Tibial nerve (tissue), 4 donors: Measurements from ENCODE around the gene EFHD2. TPM values are rescaled to one million over a fixed set of nuclear protein-coding genes. Genes with fewer than 3 reads are reported as not detected.

Source experiments
- DNase-seq, 2 donors: peaks; one replicate each; pipeline ENCODE4 v3.0.0-alpha.2; 2019; ENCODE audit warnings: low spot score in 2 of 2
- H3K27ac ChIP-seq, 4 donors: fragments of 200-600 bp; sonication (generic) in 3 of 4; one replicate each; pipeline ENCODE4 v1.5.1; 2017 to 2019; ENCODE audit warnings: mild to moderate bottlenecking in 1 of 4
- H3K27me3 ChIP-seq, 2 donors: fragments of 200-600 bp; sonication (generic) in 1 of 2; one replicate each; pipeline versions ENCODE4 v1.5.1 to v1.6.0; 2017 to 2019
- H3K36me3 ChIP-seq, 3 donors: fragments of 200-600 bp; sonication (generic); one replicate each; pipeline ENCODE4 v1.5.1; 2018 to 2019
- H3K4me1 ChIP-seq, 4 donors: fragments of 200-600 bp; sonication (generic) in 3 of 4; one replicate each; pipeline ENCODE4 v1.5.1; 2017 to 2019
- H3K4me3 ChIP-seq, 4 donors: fragments of 200-600 bp; sonication (generic) in 3 of 4; one replicate each; pipeline ENCODE4 v1.5.1; 2017 to 2019; ENCODE audit warnings: mild to moderate bottlenecking in 1 of 4, moderate library complexity in 1 of 4
- H3K9me3 ChIP-seq, 4 donors: fragments of 200-600 bp; sonication (generic) in 3 of 4; one replicate each; pipeline ENCODE4 v1.5.1; 2017 to 2019
- CTCF ChIP-seq, 5 experiments: fragments of 200-600 bp in 3 of 5; fragments of 450-650 bp in 2 of 5; sonication (generic) in 3 of 5; IDR thresholded peaks; one replicate each; pipeline ENCODE4 v1.5.1; 2016 to 2019; ENCODE audit warnings: antibody characterized with exemption in 5 of 5, mild to moderate bottlenecking in 3 of 5, moderate library complexity in 2 of 5
- EP300 ChIP-seq, 2 donors: sonication (generic); formaldehyde crosslinking; IDR thresholded peaks; one replicate each; pipeline ENCODE4 v1.6.1; 2017; ENCODE audit warnings: antibody characterized with exemption in 2 of 2, mild to moderate bottlenecking in 1 of 2
- POLR2A ChIP-seq, 2 donors: fragments of 450-650 bp; IDR thresholded peaks; one replicate each; pipeline ENCODE4 v1.6.1; 2017; ENCODE audit warnings: antibody characterized with exemption in 2 of 2, mild to moderate bottlenecking in 2 of 2, moderate library complexity in 2 of 2
- WGBS, 2 donors: methylation state at CpG; one replicate each; pipeline ENCODE4 v1.1.5; 2018; 5-methylcytosine and 5-hydroxymethylcytosine counted together
- total RNA-seq, 4 donors: library from RNA; depleted of rRNA; stranded (reverse); fragments of >200 nt; gene quantifications; one replicate each; pipeline ENCODE4 v1.1.0, GENCODE V29; 2016

The EFHD2 gene
- total RNA-seq, result 10 to 100 TPM; 17.0 to 61.5 (median 29.6) TPM

GRCh38 chr1:15409388-15410222 is at the start of gene EFHD2:
EFHD2 (plus strand) TSS chr1:15409888; CDS start chr1:15409972, 84 bp downstream.
- TF ChIP-seq POLR2A (IDR thresholded peaks at IDR 0.05) (peak; percentile 36 to 85), EP300 (IDR thresholded peaks at IDR 0.05) (peak in 1 of 2 donors; percentile 43), CTCF (IDR thresholded peaks at IDR 0.05) (peak in 2 of 5 experiments; percentile 18 to 28)
- peak within 1 kb of the TSS; percentile 10 to 92 (median 80) for H3K27ac ChIP-seq
- H3K4me1 ChIP-seq, result peaks cover 0 to 66% (median 20%) of the 10 kb centered on the region in 4 donors
- H3K36me3 ChIP-seq, result no peaks in the 10 kb centered on the region
- DNase-seq, result peak; percentile 74 to 75
- 1 to 3% methylated on average over 17 to 21 of the region's 99 CpGs for WGBS, 2 donors
- no peaks in the 10 kb centered on the region for H3K27me3 ChIP-seq
- peak within 1 kb of the TSS; percentile 66 to 98 (median 79) for H3K4me3 ChIP-seq
- H3K9me3 ChIP-seq, result no peaks in the 10 kb centered on the region

GRCh38 chr1:15360700-15361099 is 49.0 kb upstream of the EFHD2 start:
- DNase-seq, result no peak
- no peak overlapping the region for H3K27ac ChIP-seq
- TF ChIP-seq EP300 (IDR thresholded peaks at IDR 0.05) (no peak), CTCF (IDR thresholded peaks at IDR 0.05) (no peak), POLR2A (IDR thresholded peaks at IDR 0.05) (no peak)
- no peaks in the 10 kb centered on the region for H3K4me1 ChIP-seq
- no peak overlapping the region for H3K4me3 ChIP-seq
- H3K36me3 ChIP-seq, result no peaks in the 10 kb centered on the region
- H3K9me3 ChIP-seq, result no peaks in the 10 kb centered on the region
- no peaks in the 10 kb centered on the region for H3K27me3 ChIP-seq
- WGBS, 2 donors, result 67 to 68% methylated on average over 14 of the region's 14 CpGs

- Histone ChIP-seq H3K27ac (no peak overlapping the region), H3K36me3 (no peaks in the 10 kb centered on the region), H3K9me3 (no peaks in the 10 kb centered on the region), H3K4me1 (no peaks in the 10 kb centered on the region), H3K27me3 (no peaks in the 10 kb centered on the region), H3K4me3 (no peak overlapping the region)
- 85 to 88% methylated on average over 12 to 13 of the region's 13 CpGs for WGBS, 2 donors
- TF ChIP-seq EP300 (IDR thresholded peaks at IDR 0.05), result no peak
- no peak for TF ChIP-seq CTCF (IDR thresholded peaks at IDR 0.05)
- TF ChIP-seq POLR2A (IDR thresholded peaks at IDR 0.05), result no peak
- DNase-seq, result no peak
Measured at GRCh38 chr1:15362096-15362736, 47.5 kb upstream of the EFHD2 start.

GRCh38 chr1:15362737-15363128 is 47.0 kb upstream of the EFHD2 start:
- no peak overlapping the region for H3K4me3 ChIP-seq
- H3K36me3 ChIP-seq, result no peaks in the 10 kb centered on the region
- DNase-seq, result no peak
- no peaks in the 10 kb centered on the region for H3K9me3 ChIP-seq
- 78 to 96% methylated on average over 4 of the region's 4 CpGs for WGBS, 2 donors
- H3K4me1 ChIP-seq, result no peaks in the 10 kb centered on the region
- no peak overlapping the region for H3K27ac ChIP-seq
- TF ChIP-seq EP300 (IDR thresholded peaks at IDR 0.05) (no peak), CTCF (IDR thresholded peaks at IDR 0.05) (no peak), POLR2A (IDR thresholded peaks at IDR 0.05) (no peak)
- H3K27me3 ChIP-seq, result no peaks in the 10 kb centered on the region

- no peak for DNase-seq
- no peaks in the 10 kb centered on the region for H3K4me1 ChIP-seq
- no peaks in the 10 kb centered on the region for H3K36me3 ChIP-seq
- H3K27me3 ChIP-seq, result no peaks in the 10 kb centered on the region
- 81 to 87% methylated on average over 5 of the region's 5 CpGs for WGBS, 2 donors
- TF ChIP-seq CTCF (IDR thresholded peaks at IDR 0.05), result no peak
- TF ChIP-seq POLR2A (IDR thresholded peaks at IDR 0.05), result no peak
- TF ChIP-seq EP300 (IDR thresholded peaks at IDR 0.05), result no peak
- no peak overlapping the region for H3K27ac ChIP-seq
- no peaks in the 10 kb centered on the region for H3K9me3 ChIP-seq
- H3K4me3 ChIP-seq, result no peak overlapping the region
Measured at GRCh38 chr1:15364740-15365139, 44.9 kb upstream of the EFHD2 start.
